ENCODE results near the gene SCYL2. TPM values are rescaled to one million over a fixed set of nuclear protein-coding genes. Genes with fewer than 3 reads are reported as not detected.

The SCYL2 gene
- total RNA-seq, 1 donor from 2014 or later: 73.3 TPM

DNA sequence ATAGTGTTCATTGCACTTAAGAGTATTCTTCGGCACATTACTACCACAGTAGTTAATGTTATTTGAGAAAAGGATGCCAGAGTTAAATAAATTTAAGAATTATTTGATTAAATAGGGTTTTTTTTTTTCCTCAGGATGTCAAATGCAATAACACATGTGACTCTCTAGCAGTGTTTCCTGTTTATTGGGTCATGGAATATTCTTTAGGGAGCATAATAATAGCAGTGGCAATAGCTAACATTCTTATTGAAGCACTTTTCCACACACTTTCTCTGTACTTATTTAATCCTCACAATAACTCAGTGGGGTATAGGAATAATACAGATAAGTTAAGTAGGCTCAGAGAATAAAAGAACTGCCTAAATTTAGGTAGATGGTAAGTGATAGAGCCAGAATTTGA lies 44.3 kb downstream of the SCYL2 start:
- peaks cover 8% of the 10 kb centered on the region for H3K9me3 Mint-ChIP-seq (ENCODE audit: low read depth)
- no peak for DNase-seq (ENCODE audit: low spot score, unreplicated experiment)
- TF ChIP-seq, protein P1, sequence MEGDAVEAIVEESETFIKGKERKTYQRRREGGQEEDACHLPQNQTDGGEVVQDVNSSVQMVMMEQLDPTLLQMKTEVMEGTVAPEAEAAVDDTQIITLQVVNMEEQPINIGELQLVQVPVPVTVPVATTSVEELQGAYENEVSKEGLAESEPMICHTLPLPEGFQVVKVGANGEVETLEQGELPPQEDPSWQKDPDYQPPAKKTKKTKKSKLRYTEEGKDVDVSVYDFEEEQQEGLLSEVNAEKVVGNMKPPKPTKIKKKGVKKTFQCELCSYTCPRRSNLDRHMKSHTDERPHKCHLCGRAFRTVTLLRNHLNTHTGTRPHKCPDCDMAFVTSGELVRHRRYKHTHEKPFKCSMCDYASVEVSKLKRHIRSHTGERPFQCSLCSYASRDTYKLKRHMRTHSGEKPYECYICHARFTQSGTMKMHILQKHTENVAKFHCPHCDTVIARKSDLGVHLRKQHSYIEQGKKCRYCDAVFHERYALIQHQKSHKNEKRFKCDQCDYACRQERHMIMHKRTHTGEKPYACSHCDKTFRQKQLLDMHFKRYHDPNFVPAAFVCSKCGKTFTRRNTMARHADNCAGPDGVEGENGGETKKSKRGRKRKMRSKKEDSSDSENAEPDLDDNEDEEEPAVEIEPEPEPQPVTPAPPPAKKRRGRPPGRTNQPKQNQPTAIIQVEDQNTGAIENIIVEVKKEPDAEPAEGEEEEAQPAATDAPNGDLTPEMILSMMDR (IDR thresholded peaks at IDR 0.05; ENCODE audit: unreplicated experiment): no peak
- no peaks in the 10 kb centered on the region for H3K4me1 Mint-ChIP-seq (ENCODE audit: low read depth)
- no peak overlapping the region for H3K4me3 Mint-ChIP-seq (ENCODE audit: low read depth)
- peaks cover 32% of the 10 kb centered on the region for H3K36me3 Mint-ChIP-seq (ENCODE audit: insufficient read depth)
- no peak overlapping the region for H3K27ac Mint-ChIP-seq
- no peaks in the 10 kb centered on the region for H3K27me3 Mint-ChIP-seq

DNA sequence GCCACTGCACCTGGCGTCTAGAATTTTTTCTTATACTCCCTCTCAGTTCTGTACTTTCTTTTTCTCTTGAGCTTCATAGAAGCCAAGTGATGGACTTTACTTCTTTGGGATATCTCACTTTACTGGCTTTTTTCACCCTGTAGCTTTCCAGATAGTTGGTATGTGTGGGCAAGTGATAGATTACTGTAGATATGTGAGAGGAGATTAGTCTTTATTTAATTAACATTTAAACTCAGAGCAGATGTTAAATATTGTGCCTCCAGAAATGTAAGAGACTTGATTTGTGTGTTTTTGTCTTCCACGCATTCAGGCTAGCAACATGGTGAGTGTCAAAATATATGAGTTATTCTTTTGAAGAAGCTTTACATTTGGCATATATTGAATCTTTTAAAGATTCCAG lies 50.4 kb downstream of the SCYL2 start:
- Mint-ChIP-seq H3K36me3 (ENCODE audit: insufficient read depth) (peaks cover 21% of the 10 kb centered on the region), H3K27ac (no peak overlapping the region), H3K4me1 (ENCODE audit: low read depth) (no peaks in the 10 kb centered on the region), H3K4me3 (ENCODE audit: low read depth) (no peak overlapping the region), H3K27me3 (no peaks in the 10 kb centered on the region), H3K9me3 (ENCODE audit: low read depth) (peaks cover 5% of the 10 kb centered on the region)
- TF ChIP-seq, protein P1 (IDR thresholded peaks at IDR 0.05; ENCODE audit: unreplicated experiment): no peak
- no peak for DNase-seq (ENCODE audit: low spot score, unreplicated experiment)

DNA sequence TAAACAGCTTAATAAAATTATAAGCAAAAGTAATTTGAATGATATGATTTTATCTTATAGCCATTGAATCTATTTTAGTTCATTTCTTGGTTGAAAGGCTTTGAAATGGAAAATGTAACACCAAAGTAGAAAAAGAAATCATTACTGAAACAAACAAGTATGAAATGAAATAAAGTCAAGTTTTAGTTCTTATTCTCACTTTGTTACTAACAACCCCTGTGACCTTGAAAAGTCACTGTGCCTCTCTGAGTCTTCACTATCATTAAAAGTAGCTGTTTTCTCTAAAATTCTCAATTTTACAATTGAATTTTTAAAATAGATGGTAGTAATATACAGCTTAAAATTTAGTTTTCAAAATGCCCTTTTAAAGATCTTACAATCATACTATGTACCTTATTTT lies 57.5 kb downstream of the SCYL2 start:
- no peak overlapping the region for H3K27ac Mint-ChIP-seq
- peaks cover 20% of the 10 kb centered on the region for H3K36me3 Mint-ChIP-seq (ENCODE audit: insufficient read depth)
- H3K4me1 Mint-ChIP-seq (ENCODE audit: low read depth): no peaks in the 10 kb centered on the region
- no peak overlapping the region for H3K4me3 Mint-ChIP-seq (ENCODE audit: low read depth)
- H3K27me3 Mint-ChIP-seq: no peaks in the 10 kb centered on the region
- peaks cover 5% of the 10 kb centered on the region for H3K9me3 Mint-ChIP-seq (ENCODE audit: low read depth)
- TF ChIP-seq, protein P1 (IDR thresholded peaks at IDR 0.05; ENCODE audit: unreplicated experiment): no peak
- no peak for DNase-seq (ENCODE audit: low spot score, unreplicated experiment)

DNA sequence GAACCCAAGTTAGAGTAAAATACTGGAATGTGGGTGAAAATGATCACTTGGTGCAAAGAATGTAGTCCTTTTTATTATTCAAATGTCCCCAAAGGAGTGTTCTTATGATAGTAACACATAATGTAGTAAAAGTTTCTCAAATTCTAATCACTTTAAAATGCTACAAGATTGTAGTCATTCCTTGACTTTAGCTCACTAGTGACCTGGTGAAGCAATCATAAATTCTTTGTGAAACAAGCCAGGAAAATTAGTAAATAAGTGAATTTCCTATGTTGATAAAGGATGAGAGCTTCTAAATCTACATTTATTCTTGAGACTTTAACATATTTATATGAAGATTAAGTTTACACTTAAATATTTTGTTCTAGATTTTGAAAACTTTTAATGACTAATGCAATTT lies 59.2 kb downstream of the SCYL2 start:
- Mint-ChIP-seq H3K9me3 (ENCODE audit: low read depth) (peaks cover 4% of the 10 kb centered on the region), H3K4me1 (ENCODE audit: low read depth) (no peaks in the 10 kb centered on the region), H3K4me3 (ENCODE audit: low read depth) (no peak overlapping the region), H3K36me3 (ENCODE audit: insufficient read depth) (peaks cover 21% of the 10 kb centered on the region), H3K27ac (no peak overlapping the region), H3K27me3 (no peaks in the 10 kb centered on the region)
- TF ChIP-seq, protein P1 (IDR thresholded peaks at IDR 0.05; ENCODE audit: unreplicated experiment): no peak
- no peak for DNase-seq (ENCODE audit: low spot score, unreplicated experiment)

DNA sequence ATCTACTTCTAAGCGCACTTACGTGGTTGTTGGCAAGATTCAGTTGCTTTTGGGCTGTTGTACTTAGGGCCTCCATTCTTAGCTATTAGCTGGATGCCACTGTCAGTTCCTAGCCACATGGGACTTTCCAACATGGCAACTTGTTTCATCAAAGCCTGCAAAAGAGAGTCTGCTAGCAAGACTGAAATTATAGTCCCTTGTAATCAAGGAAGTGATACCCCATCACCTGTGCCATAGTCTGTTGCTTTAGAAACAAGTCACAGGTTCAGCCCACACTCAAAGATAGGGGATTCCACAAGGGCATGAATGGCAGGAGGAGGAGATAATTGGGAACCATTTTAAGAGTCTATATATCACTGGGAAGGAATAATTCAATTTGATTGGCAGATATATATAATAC lies 62.8 kb downstream of the SCYL2 start:
- Mint-ChIP-seq H3K27me3 (no peaks in the 10 kb centered on the region), H3K27ac (no peak overlapping the region), H3K9me3 (ENCODE audit: low read depth) (no peaks in the 10 kb centered on the region), H3K36me3 (ENCODE audit: insufficient read depth) (peaks cover 17% of the 10 kb centered on the region), H3K4me1 (ENCODE audit: low read depth) (no peaks in the 10 kb centered on the region), H3K4me3 (ENCODE audit: low read depth) (no peak overlapping the region)
- no peak for DNase-seq (ENCODE audit: low spot score, unreplicated experiment)
- TF ChIP-seq, protein P1 (IDR thresholded peaks at IDR 0.05; ENCODE audit: unreplicated experiment): no peak
